HT1080 (cell line): ENCODE results near the gene TMEM141. TPM values are rescaled to one million over a fixed set of nuclear protein-coding genes. Genes with fewer than 3 reads are reported as not detected.
"Not testable (repeated sequence)": the region's sequence is repeated elsewhere in the genome, so short reads cannot be mapped to it uniquely, and the experiment has no call there.

ENCODE experiments used
- DNase-seq: peaks from one replicate; pipeline ENCODE4 v3.0.0-alpha.2; 2015; ENCODE audit warnings: low read depth
- total RNA-seq: library from RNA; depleted of rRNA; stranded (reverse); fragments of >200 nt; shearing (Covaris generic); gene quantifications from 2 replicates; pipeline ENCODE4 v1.2.3, GENCODE V29; 2014

TMEM141 gene
- total RNA-seq, 1 experiment from 2014 or later = 52.5 TPM

DNA sequence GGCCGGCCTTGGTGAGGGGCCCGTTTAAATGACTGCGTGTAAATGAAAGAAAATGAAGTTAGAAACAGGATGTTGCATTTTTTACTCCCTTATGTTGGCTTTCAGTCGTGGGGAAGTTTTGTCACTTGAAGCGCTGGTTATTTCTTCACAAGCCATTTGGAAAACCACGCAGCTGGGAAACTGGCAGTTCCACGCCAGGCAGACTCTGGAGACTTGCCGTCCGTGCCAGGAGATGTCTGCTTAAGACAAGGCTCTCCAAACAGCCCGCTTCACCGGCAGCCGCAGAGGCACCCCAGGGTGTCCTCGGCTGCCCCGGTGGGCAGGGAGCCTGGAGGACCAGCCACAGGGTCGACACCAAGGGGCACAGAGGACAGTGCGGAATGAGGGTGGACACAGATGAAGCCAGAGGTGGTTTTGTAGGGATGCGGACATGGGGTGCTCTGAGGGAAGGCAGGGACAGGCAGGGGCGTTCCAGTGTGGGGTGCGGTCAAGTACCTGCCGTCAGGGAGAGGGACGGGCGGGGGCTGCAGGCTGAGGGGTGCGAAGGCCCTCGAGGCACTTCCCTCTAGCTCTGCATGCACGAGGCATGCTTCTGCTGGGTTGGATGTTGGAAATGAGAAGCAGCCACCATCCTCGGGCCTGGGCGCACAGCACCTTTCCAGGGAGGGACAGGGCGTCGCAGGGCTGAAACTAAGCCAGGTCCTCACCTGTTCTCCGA lies 40.0 kb downstream of the TMEM141 start:
- no peak for DNase-seq

DNA sequence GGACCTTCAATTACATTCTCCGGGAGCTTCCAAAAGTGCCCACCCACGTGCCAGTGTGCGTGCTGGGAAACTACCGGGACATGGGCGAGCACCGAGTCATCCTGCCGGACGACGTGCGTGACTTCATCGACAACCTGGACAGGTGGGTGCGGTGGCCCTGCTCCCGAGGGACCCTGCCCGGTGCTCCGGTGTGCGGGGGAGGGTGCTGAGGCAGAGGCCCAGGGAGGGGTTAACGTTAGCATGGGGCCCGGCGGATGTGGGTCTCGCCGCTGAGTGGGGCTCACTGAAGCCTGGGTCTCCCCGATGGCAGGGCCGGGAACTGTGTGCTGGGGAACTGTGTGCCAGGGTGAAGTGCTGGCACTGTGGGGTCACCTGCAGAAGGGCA lies 40.6 kb downstream of the TMEM141 start:
- no peak for DNase-seq

DNA sequence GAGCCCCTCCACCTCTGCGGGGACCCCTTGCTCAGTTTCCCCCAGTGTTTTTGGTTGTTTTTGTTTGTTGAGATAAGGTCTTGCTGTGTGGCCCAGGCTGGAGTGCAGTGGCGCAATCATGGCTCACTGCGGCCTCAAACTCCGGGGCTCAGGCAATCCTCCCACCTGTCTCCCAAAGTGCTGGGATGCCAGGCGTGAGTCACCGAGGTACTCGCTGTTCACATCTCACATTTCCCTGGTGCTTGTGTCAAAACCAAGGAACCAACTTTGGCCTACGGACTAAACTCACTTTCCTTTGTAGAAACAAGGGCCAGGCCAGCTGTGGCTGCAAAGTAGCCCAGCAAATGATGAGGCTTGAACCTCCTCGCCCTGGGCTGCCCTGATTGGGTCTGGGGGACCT lies 41.4 kb downstream of the TMEM141 start:
- DNase-seq = no peak

DNA sequence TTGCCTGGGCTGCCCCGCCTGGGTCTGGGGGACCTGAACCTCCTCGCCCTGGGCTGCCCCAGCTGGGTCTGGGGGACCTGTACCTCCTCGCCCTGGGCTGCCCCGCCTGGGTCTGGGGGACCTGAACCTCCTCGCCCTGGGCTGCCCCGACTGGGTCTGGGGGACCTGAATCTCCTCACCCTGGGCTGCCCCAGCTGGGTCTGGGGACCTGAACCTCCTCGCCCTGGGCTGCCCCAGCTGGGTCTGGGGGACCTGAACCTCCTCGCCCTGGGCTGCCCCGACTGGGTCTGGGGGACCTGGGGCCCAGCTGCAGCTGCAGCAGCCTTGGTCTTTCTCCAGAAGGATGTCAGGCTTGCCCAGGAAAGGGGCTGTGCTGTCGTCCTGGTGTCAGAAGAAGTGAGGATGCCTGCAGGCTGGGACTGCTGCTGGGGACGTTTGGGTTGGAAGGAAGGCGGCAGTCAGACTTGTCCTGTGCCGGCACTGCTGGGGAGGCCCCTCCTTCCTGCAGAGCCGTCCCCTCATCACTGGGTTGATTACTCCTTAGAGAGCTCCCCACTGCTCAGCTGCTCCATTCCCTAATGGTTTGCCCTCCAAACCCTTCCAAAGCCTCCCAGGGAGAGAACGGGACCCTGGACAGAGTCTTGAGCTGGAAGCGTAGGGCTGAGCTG lies 42.4 kb downstream of the TMEM141 start:
- not testable (repeated sequence) for DNase-seq

DNA sequence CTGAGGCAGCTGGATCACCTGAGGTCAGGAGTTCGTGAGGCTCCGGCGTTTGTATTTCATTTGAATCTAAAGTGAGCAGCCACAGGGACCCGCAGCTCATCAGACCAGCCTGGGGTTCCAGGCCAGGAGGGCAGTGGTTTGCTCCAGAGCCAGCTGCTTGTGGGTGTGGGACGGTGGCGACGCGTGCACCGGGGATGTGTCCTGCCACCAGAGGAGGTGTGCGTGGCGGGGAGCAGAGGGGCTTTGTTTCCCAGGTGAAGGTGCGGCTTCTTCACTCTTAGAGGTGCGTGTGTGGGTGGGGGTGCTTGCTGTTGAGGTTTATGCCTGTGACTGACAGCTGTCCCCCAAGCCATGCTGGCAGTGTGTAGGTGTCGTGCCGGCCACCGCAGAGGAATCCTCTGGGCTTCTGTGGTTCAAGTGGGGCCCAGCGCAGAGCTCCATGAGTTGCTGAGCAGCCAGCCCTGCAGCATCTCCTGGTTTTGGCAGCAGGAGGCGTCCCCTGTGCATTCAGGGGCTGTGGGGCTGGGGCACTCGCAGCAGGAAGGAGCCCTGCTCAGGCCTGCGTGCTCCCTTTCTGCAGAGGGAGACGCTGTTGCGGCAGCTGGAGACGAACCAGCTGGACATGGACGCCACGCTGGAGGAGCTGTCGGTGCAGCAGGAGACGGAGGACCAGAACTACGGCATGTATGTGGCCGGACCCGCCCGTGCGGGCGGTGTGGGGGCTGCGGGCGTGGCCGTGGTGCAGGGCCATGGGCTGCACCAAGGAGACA lies 44.2 kb downstream of the TMEM141 start:
- DNase-seq = no peak

DNA sequence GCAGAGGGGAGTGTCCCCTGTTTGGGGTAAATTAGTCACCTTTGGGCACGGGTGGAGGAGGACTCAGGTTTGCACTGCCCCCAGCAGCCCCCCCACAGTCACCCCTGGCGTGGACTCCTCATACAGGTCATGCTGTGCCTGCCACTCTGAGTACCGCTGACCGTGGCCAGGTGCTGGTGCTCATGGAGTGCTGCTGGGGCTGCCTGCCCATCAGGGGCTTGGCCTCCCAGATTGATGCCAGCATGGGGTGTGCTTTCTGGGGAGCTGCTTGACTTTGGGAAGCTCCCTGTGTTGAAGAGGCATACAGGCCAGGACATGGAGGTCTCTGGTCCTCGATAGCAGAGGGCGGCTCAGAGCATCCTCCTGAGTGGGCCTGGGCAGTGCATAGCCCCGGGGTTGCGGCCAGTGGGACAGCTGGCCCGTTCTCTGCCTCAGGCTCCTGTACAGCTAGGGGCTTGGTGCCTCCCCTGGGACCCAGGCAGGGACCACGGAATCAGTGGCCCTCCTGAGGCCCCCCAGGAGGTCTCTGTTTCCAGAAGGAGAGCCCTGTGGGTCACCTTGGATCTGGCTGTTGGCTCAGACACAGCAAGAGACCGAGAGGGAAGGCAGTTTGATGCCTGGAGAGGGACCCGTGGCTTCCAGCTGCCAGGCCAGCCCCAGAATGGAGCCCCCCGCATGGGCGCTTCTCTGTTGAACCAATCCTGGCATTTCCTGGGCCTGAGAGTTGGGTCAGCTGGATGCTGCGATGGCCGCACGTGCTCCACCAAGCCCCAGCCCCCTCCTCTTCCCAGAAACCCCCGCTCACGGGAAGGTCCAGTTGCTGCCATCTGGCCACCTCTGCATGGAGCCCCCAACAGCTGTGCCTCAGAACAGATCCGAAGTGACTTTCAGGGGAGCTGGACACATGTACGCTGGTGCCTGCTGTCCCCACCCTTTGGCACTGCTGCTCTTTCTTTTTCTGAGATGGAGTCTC lies 45.1 kb downstream of the TMEM141 start:
- DNase-seq = no peak

DNA sequence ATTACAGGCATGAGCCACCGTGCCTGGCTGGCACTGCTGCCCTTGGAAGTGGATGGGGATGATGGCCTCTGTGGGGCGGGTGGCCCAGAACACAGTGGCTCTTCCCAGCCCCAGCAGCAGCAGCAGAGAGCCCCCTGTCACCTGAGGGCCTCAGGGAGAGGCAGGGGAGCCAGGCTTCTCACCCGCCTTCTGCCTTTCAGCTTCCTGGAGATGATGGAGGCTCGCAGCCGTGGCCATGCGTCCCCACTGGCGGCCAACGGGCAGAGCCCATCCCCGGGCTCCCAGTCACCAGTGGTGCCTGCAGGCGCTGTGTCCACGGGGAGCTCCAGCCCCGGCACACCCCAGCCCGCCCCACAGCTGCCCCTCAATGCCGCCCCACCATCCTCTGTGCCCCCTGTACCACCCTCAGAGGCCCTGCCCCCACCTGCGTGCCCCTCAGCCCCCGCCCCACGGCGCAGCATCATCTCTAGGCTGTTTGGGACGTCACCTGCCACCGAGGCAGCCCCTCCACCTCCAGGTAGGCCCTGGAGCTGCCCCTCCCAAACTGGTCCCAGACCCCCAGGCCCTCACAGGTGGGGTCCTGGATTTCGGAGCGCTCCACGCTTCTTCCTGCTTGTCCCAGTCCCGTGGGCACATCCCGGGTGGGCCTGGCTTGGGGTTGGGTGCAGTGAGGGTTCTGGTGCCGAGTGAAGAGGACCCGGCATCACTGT lies 46.2 kb downstream of the TMEM141 start:
- no peak for DNase-seq

DNA sequence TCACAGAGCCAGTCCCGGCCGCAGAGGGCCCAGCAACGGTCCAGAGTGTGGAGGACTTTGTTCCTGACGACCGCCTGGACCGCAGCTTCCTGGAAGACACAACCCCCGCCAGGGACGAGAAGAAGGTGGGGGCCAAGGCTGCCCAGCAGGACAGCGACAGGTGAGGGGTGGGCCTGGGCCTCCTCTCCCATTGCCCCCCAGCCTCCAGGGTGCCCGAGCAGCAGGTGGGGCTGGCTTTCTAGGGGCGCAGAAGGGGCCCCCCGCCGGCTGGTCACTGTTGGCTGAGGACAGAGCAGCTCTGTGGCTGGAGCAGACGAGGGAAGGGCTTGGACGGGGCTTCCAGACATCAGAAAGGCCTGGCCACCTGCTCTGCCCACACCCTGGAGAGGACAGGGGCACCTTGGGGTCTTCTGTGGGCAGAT lies 46.7 kb downstream of the TMEM141 start:
- not testable (repeated sequence) for DNase-seq

DNA sequence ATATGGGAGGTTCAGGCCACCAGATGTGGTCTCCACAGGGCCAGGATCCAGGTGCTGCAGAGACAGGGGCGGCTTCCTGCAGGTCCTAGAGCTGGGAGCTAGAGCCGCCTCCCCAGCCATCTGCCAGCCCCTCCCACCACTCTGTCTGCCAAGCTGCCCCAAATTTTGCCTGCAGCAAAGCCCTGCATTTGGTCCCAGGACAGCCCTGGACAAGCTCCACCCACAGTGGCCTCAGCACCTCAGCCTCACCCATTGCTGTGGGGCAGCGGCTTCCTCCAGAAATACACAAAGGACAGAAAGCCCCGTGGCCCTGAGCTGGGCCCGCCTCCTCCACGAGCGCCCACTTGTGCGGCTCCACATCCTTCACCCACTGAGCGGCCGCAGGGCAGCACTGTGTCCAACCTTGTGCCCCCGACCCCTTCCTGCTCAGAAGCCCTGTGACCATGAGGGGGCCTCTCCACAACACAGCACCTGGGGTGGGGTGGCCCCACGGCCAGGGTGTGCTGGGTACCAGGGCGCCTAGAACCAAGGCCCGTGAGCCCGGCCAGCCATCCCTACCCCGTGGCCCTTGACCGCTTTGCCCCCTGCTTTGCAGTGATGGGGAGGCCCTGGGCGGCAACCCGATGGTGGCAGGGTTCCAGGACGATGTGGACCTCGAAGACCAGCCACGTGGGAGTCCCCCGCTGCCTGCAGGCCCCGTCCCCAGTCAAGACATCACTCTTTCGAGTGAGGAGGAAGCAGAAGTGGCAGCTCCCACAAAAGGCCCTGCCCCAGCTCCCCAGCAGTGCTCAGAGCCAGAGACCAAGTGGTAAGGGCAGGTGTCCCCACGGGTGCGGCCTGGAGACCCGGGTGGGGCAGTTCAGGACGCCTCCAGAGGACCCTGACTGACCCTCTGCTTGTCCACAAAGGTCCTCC lies 47.4 kb downstream of the TMEM141 start:
- no peak for DNase-seq

DNA sequence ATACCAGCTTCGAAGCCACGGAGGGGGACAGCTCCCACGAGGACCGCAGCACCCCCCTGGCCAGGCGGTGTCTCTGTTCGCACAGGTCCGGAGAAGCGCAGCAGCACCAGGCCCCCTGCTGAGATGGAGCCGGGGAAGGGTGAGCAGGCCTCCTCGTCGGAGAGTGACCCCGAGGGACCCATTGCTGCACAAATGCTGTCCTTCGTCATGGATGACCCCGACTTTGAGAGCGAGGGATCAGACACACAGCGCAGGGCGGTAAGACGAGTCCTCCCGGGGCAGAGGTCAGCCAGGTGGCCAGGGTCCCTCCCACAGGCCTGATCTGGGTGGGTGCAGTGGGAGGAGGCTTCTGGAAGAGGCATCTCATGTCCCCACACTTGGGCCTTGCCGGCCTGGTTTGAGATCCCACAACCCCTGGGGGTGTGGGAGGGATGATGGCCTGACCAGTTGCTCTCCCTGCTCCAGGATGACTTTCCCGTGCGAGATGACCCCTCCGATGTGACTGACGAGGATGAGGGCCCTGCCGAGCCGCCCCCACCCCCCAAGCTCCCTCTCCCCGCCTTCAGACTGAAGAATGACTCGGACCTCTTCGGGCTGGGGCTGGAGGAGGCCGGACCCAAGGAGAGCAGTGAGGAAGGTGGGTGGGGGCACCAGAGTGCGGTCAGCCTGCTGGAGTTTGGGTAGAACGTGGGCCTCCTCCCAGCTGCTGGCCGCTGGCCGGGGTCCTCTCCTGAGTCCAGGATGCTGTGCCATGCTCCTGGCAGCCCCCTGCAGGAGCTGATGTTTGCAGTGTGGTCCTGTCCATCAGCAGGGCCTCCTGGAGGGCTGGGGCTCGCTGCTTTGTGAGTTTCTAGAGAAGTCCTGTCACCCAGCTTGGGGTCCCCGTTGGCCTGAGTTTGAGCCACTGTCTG lies 48.3 kb downstream of the TMEM141 start:
- no peak for DNase-seq

DNA sequence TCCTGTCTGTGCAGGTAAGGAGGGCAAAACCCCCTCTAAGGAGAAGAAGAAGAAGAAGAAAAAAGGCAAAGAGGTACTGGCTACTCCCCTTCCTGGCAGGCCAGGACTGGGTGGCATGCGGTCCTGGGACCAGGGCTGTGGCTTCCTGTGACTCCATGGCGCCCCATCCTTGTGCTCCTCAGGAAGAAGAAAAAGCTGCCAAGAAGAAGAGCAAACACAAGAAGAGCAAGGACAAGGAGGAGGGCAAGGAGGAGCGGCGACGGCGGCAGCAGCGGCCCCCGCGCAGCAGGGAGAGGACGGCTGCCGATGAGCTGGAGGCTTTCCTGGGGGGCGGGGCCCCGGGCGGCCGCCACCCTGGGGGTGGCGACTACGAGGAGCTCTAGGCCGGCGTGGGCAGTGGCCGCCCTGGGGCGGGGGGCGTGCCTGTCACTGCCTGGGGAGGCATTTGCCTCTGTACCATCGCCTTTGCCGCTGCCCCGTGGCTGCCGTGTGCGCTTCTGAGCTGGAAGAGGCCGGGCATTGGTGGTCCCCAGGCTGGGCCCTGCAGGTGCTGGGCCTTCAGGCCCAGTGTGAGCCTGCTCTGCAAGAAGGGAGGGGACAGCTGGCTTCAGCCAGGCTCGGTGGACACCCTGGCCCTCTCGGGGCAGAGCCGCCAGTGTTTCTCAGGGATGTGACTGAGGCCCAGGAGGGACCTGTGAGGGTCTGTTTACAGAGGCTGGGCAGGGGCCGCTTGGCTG lies 49.2 kb downstream of the TMEM141 start:
- DNase-seq = no peak

DNA sequence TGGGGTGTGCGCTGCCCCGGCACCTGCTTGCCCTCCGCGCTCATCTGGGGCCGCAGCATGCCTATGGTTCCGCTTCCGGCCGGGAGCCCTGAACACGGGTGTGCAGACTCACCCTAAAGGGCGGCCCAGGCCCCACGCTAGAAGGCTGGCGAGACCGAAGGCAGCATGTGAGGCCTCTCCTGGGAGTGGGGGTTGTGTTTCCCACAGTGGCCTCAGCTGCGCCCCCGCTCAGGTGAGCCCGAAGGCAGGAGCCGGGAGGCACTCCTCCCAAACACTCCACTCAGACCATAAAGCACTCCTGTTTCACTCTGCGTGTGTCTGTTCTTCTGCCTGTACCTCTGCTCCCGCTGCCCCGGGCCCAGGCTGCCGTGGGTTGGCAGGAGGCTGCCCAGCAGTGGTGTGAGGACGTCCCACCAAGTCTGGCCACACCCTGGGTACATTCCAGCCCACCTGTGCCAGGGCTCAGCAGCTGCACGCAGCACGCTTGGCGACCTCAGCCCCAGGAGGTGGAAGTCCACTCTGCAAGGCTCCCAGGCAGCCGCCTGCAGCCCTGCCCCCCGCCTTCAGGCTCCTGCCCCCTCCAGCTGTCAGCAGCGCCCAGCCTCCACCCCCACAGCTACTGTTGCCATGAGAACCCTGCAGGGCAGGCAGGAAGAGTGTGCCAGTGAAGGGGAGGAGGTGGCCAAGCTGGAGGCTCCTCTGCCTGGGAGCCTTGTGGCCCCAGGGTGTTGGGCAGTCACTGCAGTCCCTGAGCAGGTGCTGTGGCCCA lies 49.9 kb downstream of the TMEM141 start:
- peak; percentile 60 for DNase-seq

DNA sequence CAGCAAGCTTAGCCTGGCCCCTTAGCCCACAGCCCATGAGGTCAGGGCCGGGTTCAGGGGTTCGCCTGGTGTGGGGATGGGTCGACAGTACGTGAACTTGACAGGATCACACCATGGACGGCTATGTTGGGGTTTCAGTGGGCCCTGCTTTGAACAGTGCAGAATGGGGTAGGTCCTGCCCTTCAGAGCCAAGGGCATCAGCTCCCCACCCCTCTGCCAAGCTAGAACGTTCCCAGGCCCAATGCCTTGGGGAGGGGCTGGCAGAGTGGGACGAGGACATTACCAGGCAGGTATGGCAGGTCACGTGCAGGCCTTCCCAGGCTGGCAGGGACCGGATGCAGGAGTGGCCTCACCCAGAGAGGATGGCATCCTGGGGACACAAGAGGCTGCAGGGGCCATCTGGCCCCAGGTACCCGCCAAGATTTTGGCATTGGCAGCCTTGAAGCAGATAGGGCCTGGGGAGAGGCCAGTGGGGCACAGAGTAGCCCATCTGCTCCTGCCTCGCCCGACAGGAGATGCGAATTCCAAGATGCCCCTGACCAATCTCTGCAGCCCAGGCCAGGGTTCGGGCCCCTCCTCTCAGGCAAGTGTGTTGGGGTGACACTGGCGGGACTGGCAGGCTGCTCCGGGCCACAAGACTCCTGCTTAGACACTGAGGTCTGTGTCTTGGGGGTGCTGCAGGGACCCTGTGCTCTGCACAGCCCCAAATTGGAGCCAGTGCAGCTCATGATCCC lies 50.7 kb downstream of the TMEM141 start:
- not testable (repeated sequence) for DNase-seq

DNA sequence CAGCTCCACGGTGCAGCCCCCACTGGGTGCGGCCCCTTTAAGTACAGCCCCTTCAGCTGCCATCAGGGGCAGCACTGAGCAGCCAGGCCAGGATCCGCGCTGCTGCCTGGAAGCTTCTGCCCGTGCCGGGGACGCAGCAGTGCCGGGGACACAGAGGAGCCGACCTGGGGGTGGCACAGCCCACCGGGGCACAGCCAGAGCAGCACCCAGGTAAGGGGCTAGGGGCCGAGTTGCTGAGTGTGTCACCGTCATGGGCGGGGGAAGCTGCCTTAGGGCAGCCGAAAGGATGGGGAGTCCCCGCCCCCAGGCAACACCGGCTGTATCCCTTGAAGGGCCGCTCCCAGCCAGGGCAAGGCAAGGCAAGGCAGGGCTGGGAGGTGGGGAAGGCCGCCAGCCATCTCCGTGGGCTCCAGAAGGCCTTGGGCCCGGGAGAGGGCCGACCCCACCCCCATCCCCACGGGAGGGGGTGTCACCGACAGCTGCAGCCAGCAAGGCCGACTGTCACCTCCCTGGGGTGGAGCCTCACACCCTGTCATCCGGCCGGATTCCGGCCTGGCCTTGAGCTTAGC lies 51.3 kb downstream of the TMEM141 start, which contains the start of gene AJM1:
TSS of gene AJM1 (plus strand) at position 99 of the 569 bp plus-strand sequence. CDS start 1,937 bp downstream, outside the sequence.
- peak; percentile 71 for DNase-seq
